ENCODE results near the gene THRA. TPM values are rescaled to one million over a fixed set of nuclear protein-coding genes. Genes with fewer than 3 reads are reported as not detected.

THRA gene
- total and polyA plus RNA-seq, 2 donors (not counting 3 experiments of a cell fraction or from before 2014, with no cell fraction given) = 17.4 to 29.6 TPM

DNA sequence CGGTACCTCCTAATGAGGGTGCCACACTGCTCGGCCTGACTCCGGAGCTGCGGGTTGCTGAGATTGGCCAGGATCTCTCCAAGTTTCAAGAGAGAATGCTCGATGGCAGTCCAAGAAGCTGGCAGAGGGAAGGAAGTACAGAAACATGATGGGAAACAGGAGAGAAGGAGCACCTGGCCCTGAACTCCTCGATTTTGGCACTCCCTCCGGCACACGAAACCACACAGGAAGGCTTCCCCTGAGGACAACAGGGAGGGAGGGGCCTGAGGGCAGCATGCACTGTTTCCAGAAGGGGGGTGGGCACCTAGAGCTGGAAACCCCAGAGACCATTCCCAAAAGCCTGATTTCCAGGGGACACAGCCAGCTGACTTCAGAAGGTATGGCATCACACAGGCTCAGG, 29.4 kb upstream of the THRA start:
- Histone ChIP-seq H3K4me1 (ENCODE audit: control insufficient read depth, extremely low read depth, insufficient read depth, low read length) (no peaks in the 10 kb centered on the region), H3K79me2 (ENCODE audit: control insufficient read depth, insufficient read depth, low read length) (no peaks in the 10 kb centered on the region), H3K27ac (ENCODE audit: insufficient read depth, low read depth, low read length) (no peak overlapping the region), H2AFZ (ENCODE audit: low read depth, low read length) (no peak overlapping the region), H3K36me3 (ENCODE audit: control insufficient read depth in 2 of 2, extremely low read depth in 1 of 2, insufficient read depth in 2 of 2, low read length in 2 of 2) (peaks cover 2 to 41% of the 10 kb centered on the region in 2 experiments), H3K9me3 (replicated peaks; ENCODE audit: control insufficient read depth, insufficient read depth, low read length) (no peaks in the 10 kb centered on the region), H3K9me1 (replicated peaks; ENCODE audit: control insufficient read depth, extremely low read depth, insufficient read depth, low read length) (no peaks in the 10 kb centered on the region), H3K4me2 (ENCODE audit: insufficient read depth, low read length) (no peak overlapping the region), H3K9ac (replicated peaks; ENCODE audit: extremely low read depth, insufficient read depth, low read length) (no peak overlapping the region), H4K20me1 (replicated peaks; ENCODE audit: control insufficient read depth, extremely low read depth, insufficient read depth, low read length) (no peaks in the 10 kb centered on the region), H3K4me3 (replicated peaks in 1 of 3; ENCODE audit: insufficient read depth in 1 of 3, low read depth in 1 of 3, low read length in 3 of 3) (no peak overlapping the region), H3K27me3 (ENCODE audit: control insufficient read depth in 2 of 2, insufficient read depth in 2 of 2, low read length in 2 of 2) (no peaks in the 10 kb centered on the region)
- no TSS peak for BruUV-seq (replicated peaks)
- intact Hi-C loops (cut with micrococcal nuclease) (no loop called here), dilution Hi-C loops (cut with MboI; ENCODE audit: extremely low pct_ligation_motif_present, low sequenced_read_pairs) (no loop called here)
- FAIRE-seq (no peak), DNase-seq (ENCODE audit: low read depth, low spot score) (no peak)
- CTCF ChIA-PET = no interaction called here
- TF ChIP-seq GATA2 (IDR thresholded peaks at IDR 0.05; ENCODE audit: insufficient read depth, insufficient read length, low read depth, low read length) = no peak
- no peak for TF ChIP-seq JUN (IDR thresholded peaks at IDR 0.05; ENCODE audit: borderline replicate concordance, insufficient read depth, insufficient read length, low read depth)
- no peak for TF ChIP-seq EZH2 (IDR thresholded peaks at IDR 0.05; ENCODE audit: borderline replicate concordance, low read depth, low read length, severe bottlenecking)
- no peak for TF ChIP-seq MYC (IDR thresholded peaks at IDR 0.05; ENCODE audit: low read depth, low read length)
- no peak for TF ChIP-seq POLR2A (IDR thresholded peaks at IDR 0.05; ENCODE audit: low read depth, low read length)
- TF ChIP-seq FOS (IDR thresholded peaks at IDR 0.05; ENCODE audit: borderline replicate concordance, insufficient read depth, low read length) = no peak
- TF ChIP-seq MAX (IDR thresholded peaks at IDR 0.05; ENCODE audit: insufficient read depth, insufficient read length) = no peak
- TF ChIP-seq POLR2AphosphoS5 (IDR thresholded peaks at IDR 0.05; ENCODE audit: insufficient read depth, low read depth, low read length) = no peak
- TF ChIP-seq, protein P1, sequence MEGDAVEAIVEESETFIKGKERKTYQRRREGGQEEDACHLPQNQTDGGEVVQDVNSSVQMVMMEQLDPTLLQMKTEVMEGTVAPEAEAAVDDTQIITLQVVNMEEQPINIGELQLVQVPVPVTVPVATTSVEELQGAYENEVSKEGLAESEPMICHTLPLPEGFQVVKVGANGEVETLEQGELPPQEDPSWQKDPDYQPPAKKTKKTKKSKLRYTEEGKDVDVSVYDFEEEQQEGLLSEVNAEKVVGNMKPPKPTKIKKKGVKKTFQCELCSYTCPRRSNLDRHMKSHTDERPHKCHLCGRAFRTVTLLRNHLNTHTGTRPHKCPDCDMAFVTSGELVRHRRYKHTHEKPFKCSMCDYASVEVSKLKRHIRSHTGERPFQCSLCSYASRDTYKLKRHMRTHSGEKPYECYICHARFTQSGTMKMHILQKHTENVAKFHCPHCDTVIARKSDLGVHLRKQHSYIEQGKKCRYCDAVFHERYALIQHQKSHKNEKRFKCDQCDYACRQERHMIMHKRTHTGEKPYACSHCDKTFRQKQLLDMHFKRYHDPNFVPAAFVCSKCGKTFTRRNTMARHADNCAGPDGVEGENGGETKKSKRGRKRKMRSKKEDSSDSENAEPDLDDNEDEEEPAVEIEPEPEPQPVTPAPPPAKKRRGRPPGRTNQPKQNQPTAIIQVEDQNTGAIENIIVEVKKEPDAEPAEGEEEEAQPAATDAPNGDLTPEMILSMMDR (IDR thresholded peaks at IDR 0.05; ENCODE audit: extremely low read depth in 1 of 2, insufficient read depth in 1 of 2, low read depth in 1 of 2, low read length in 2 of 2) = no peak
- POLR2A ChIA-PET = no interaction called here

Measured in endothelial cell of umbilical vein (primary cell).